ENCODE results near the gene ERGIC3. TPM values are rescaled to one million over a fixed set of nuclear protein-coding genes. Genes with fewer than 3 reads are reported as not detected.

The ERGIC3 gene
- total and polyA plus RNA-seq, 10 of the 15 experiments (the other 5 are each of a cell fraction or from before 2014, with no cell fraction given) = 90.4 to 210 (median 139) TPM

DNA sequence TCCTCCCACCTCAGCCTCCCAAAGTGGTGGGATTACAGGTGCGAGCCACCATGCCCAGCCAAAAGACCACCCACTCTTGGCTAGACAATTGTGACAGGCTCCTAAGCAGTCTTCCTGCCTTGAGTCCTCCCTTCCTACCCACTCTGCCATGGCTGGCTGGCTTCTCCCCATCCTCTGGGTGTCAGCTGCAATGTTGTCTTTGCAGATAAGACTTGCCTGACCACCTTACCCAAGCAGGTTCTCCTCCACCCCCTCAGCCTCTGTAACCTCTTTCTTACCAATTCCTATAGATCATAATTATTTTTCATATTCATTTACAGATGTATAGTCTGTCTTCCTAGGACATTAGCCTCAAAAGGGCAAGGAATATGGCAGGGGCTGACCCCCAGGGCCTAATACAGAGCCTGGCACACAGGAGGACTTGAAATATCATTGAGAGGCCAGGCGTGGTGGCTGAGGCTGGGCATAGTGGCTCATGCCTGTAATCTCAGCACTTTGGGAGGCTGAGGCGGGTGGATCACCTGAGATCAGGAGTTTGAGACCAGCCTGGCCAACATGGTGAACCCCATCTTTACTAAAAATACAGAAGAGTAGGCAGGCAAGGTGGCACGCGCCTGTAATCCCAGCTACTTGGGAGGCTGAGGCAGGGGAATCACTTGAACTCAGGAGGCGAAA, 45.0 kb downstream of the ERGIC3 start:
- CTCF ChIA-PET = interaction anchor here (0.6 kb wide), 1 partner anchor 408 kb away, joined by 3 read pairs; no protein-coding TSS in a partner anchor
- SMC1A ChIA-PET (ENCODE audit: uncharacterized antibody, unreplicated experiment) = no interaction called here
- BruUV-seq (replicated peaks) = no TSS peak

GRCh38 chr20:35587436-35587835, 45.6 kb downstream of the ERGIC3 start:
- DNase-seq (ENCODE audit: low read depth, low spot score) = no peak

More for the DNA sequence above, 45.0 kb downstream of the ERGIC3 start:
- ATAC-seq = no peak
- no peak for TF ChIP-seq GABPA (IDR thresholded peaks at IDR 0.05; ENCODE audit: low read depth)
- ChIA-PET POLR2A (interaction anchor here (0.6 to 0.7 kb wide), 2 partner anchors 293 to 1230 kb away, joined by 4 read pairs; no protein-coding TSS in a partner anchor), RAD21 (ENCODE audit: unreplicated experiment) (no interaction called here)
- Histone ChIP-seq H3K36me3 (ENCODE audit: control insufficient read depth in 2 of 2, insufficient read depth in 2 of 2, low read length in 1 of 2) (no peaks in the 10 kb centered on the region), H3K9ac (ENCODE audit: control insufficient read depth, insufficient read depth, low read length) (no peak overlapping the region), H3K4me2 (ENCODE audit: control insufficient read depth, insufficient read depth) (no peak overlapping the region), H2AFZ (ENCODE audit: control insufficient read depth, low read depth, low read length) (no peak overlapping the region), H3K79me2 (ENCODE audit: control insufficient read depth, insufficient read depth, low read length) (no peaks in the 10 kb centered on the region), H3K4me1 (ENCODE audit: control insufficient read depth, insufficient read depth, low read length) (no peaks in the 10 kb centered on the region), H3K27ac (ENCODE audit: control insufficient read depth, insufficient read depth) (no peak overlapping the region), H3K9me3 (replicated peaks; ENCODE audit: control insufficient read depth, insufficient read depth, low read length) (no peaks in the 10 kb centered on the region), H4K20me1 (ENCODE audit: control insufficient read depth, insufficient read depth) (no peaks in the 10 kb centered on the region), H3K4me3 (no peak overlapping the region), H3K27me3 (replicated peaks in 1 of 2; ENCODE audit: control insufficient read depth in 2 of 2, insufficient read depth in 2 of 2, low read length in 1 of 2) (no peaks in the 10 kb centered on the region)
- in situ Hi-C loops (cut with MboI) (no loop called here), intact Hi-C loops (cut with micrococcal nuclease; ENCODE audit: unreplicated experiment) (no loop called here)
- no peak for DNase-seq (ENCODE audit: low read depth, low spot score)
- no peak for FAIRE-seq
- WGBS (ENCODE audit: insufficient coverage, insufficient replicate concordance, low lambda C conversion rate, missing lambda C conversion rate) = 64% methylated on average over 6 of the region's 6 CpGs

More at GRCh38 chr20:35587436-35587835, 45.6 kb downstream of the ERGIC3 start:
- intact Hi-C loops (cut with micrococcal nuclease; ENCODE audit: unreplicated experiment) = no loop called here
- Histone ChIP-seq H2AFZ (ENCODE audit: control insufficient read depth, low read depth, low read length) (no peak overlapping the region), H3K4me2 (ENCODE audit: control insufficient read depth, insufficient read depth) (no peak overlapping the region), H3K9me3 (replicated peaks; ENCODE audit: control insufficient read depth, insufficient read depth, low read length) (no peaks in the 10 kb centered on the region), H4K20me1 (ENCODE audit: control insufficient read depth, insufficient read depth) (no peaks in the 10 kb centered on the region), H3K9ac (ENCODE audit: control insufficient read depth, insufficient read depth, low read length) (no peak overlapping the region), H3K4me1 (ENCODE audit: control insufficient read depth, insufficient read depth, low read length) (no peaks in the 10 kb centered on the region), H3K36me3 (ENCODE audit: control insufficient read depth in 2 of 2, insufficient read depth in 2 of 2, low read length in 1 of 2) (no peaks in the 10 kb centered on the region), H3K4me3 (no peak overlapping the region), H3K27me3 (replicated peaks in 1 of 2; ENCODE audit: control insufficient read depth in 2 of 2, insufficient read depth in 2 of 2, low read length in 1 of 2) (no peaks in the 10 kb centered on the region), H3K79me2 (ENCODE audit: control insufficient read depth, insufficient read depth, low read length) (no peaks in the 10 kb centered on the region), H3K27ac (ENCODE audit: control insufficient read depth, insufficient read depth) (no peak overlapping the region)
- ChIA-PET CTCF (no interaction called here), POLR2A (interaction anchor here (0.7 kb wide), 1 partner anchor 293 kb away, joined by 4 read pairs; no protein-coding TSS in a partner anchor), RAD21 (ENCODE audit: unreplicated experiment) (no interaction called here), SMC1A (ENCODE audit: uncharacterized antibody, unreplicated experiment) (no interaction called here)
- WGBS (ENCODE audit: insufficient coverage, insufficient replicate concordance, low lambda C conversion rate, missing lambda C conversion rate) = 50% methylated on average over 2 of the region's 2 CpGs
- in situ Hi-C loops (cut with MboI) = no loop called here
- no TSS peak for BruUV-seq (replicated peaks)
- TF ChIP-seq, protein P1, sequence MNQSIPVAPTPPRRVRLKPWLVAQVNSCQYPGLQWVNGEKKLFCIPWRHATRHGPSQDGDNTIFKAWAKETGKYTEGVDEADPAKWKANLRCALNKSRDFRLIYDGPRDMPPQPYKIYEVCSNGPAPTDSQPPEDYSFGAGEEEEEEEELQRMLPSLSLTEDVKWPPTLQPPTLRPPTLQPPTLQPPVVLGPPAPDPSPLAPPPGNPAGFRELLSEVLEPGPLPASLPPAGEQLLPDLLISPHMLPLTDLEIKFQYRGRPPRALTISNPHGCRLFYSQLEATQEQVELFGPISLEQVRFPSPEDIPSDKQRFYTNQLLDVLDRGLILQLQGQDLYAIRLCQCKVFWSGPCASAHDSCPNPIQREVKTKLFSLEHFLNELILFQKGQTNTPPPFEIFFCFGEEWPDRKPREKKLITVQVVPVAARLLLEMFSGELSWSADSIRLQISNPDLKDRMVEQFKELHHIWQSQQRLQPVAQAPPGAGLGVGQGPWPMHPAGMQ (IDR thresholded peaks at IDR 0.05; ENCODE audit: borderline replicate concordance) = no peak
- TF ChIP-seq TCF12 (IDR thresholded peaks at IDR 0.05; ENCODE audit: low read depth, low read length) = no peak
- FAIRE-seq (no peak), ATAC-seq (no peak)

Data from GM12878 (cell line).